HG03095 (cell line): ENCODE measurements around the gene TMEM273.

Source experiments
- ATAC-seq: cut with Tn5 transposase; IDR thresholded peaks from one replicate; pipeline ENCODE4 v1.9.1; 2021; ENCODE audit warnings: moderate library complexity; ENCODE audit not compliant: unreplicated experiment

The TMEM273 gene

GRCh38 chr10:49166484-49167400, 21.4 kb downstream of the TMEM273 start:
- ATAC-seq = no peak

GRCh38 chr10:49165821-49166483, 22.2 kb downstream of the TMEM273 start:
- no peak for ATAC-seq

GRCh38 chr10:49165259-49165658, 22.9 kb downstream of the TMEM273 start:
- no peak for ATAC-seq

- ATAC-seq = peak; percentile 84
Measured at GRCh38 chr10:49164559-49165188, 23.5 kb downstream of the TMEM273 start.

- no peak for ATAC-seq
Measured at GRCh38 chr10:49163741-49164140, 24.4 kb downstream of the TMEM273 start.

- ATAC-seq = no peak
Measured at GRCh38 chr10:49162761-49163310, 25.4 kb downstream of the TMEM273 start.

- no peak for ATAC-seq
Measured at GRCh38 chr10:49162063-49162462, 26.1 kb downstream of the TMEM273 start.

GRCh38 chr10:49161411-49161997, 26.7 kb downstream of the TMEM273 start:
- ATAC-seq = no peak

- no peak for ATAC-seq
Measured at GRCh38 chr10:49160814-49161213, 27.4 kb downstream of the TMEM273 start.

GRCh38 chr10:49160110-49160509, 28.1 kb downstream of the TMEM273 start:
- no peak for ATAC-seq

GRCh38 chr10:49158915-49159314, 29.3 kb downstream of the TMEM273 start:
- no peak for ATAC-seq

- ATAC-seq = no peak
Measured at GRCh38 chr10:49158404-49158803, 29.8 kb downstream of the TMEM273 start.

GRCh38 chr10:49157229-49157628, 31.0 kb downstream of the TMEM273 start:
- no peak for ATAC-seq

- no peak for ATAC-seq
Measured at GRCh38 chr10:49154641-49155040, 33.5 kb downstream of the TMEM273 start.

- no peak for ATAC-seq
Measured at GRCh38 chr10:49153971-49154370, 34.2 kb downstream of the TMEM273 start.

GRCh38 chr10:49153115-49153514, 35.1 kb downstream of the TMEM273 start:
- no peak for ATAC-seq

- no peak for ATAC-seq
Measured at GRCh38 chr10:49152663-49153062, 35.5 kb downstream of the TMEM273 start.

- ATAC-seq = no peak
Measured at GRCh38 chr10:49152037-49152436, 36.2 kb downstream of the TMEM273 start.

- no peak for ATAC-seq
Measured at GRCh38 chr10:49151481-49151880, 36.7 kb downstream of the TMEM273 start.

- no peak for ATAC-seq
Measured at GRCh38 chr10:49151025-49151445, 37.2 kb downstream of the TMEM273 start.

- ATAC-seq = no peak
Measured at GRCh38 chr10:49150426-49150825, 37.8 kb downstream of the TMEM273 start.
